ENCODE data around the gene TCF19.
A peak's percentile ranks its signal among the peaks of the same experiment; 100 is the strongest.

The TCF19 gene

GRCh38 chr6:31125586-31126363 is 32.6 kb upstream of the TCF19 start:
- no peak for DNase-seq
- in situ Hi-C loops (cut with HindIII; ENCODE audit: low pct_ligation_motif_present, low pct_unique_long_range_greater_than_20kb, low sequenced_read_pairs), result no loop called here

GRCh38 chr6:31126396-31127175 is 31.8 kb upstream of the TCF19 start:
- in situ Hi-C loops (cut with HindIII; ENCODE audit: low pct_ligation_motif_present, low pct_unique_long_range_greater_than_20kb, low sequenced_read_pairs), result no loop called here
- DNase-seq, result no peak

- in situ Hi-C loops (cut with HindIII; ENCODE audit: low pct_ligation_motif_present, low pct_unique_long_range_greater_than_20kb, low sequenced_read_pairs), result no loop called here
- DNase-seq, result peak; percentile 46
Measured at GRCh38 chr6:31128093-31128676, 30.2 kb upstream of the TCF19 start.

- in situ Hi-C loops (cut with HindIII; ENCODE audit: low pct_ligation_motif_present, low pct_unique_long_range_greater_than_20kb, low sequenced_read_pairs), result no loop called here
- no peak for DNase-seq
Measured at GRCh38 chr6:31129130-31129529, 29.3 kb upstream of the TCF19 start.

- in situ Hi-C loops (cut with HindIII; ENCODE audit: low pct_ligation_motif_present, low pct_unique_long_range_greater_than_20kb, low sequenced_read_pairs), result no loop called here
- no peak for DNase-seq
Measured at GRCh38 chr6:31130751-31131150, 27.6 kb upstream of the TCF19 start.

GRCh38 chr6:31131595-31131994 is 26.8 kb upstream of the TCF19 start:
- in situ Hi-C loops (cut with HindIII; ENCODE audit: low pct_ligation_motif_present, low pct_unique_long_range_greater_than_20kb, low sequenced_read_pairs), result no loop called here
- DNase-seq, result no peak

GRCh38 chr6:31132806-31133205 is 25.6 kb upstream of the TCF19 start:
- in situ Hi-C loops (cut with HindIII; ENCODE audit: low pct_ligation_motif_present, low pct_unique_long_range_greater_than_20kb, low sequenced_read_pairs), result no loop called here
- DNase-seq, result no peak

GRCh38 chr6:31135710-31136109 is 22.7 kb upstream of the TCF19 start:
- in situ Hi-C loops (cut with HindIII; ENCODE audit: low pct_ligation_motif_present, low pct_unique_long_range_greater_than_20kb, low sequenced_read_pairs), result no loop called here
- DNase-seq, result no peak

GRCh38 chr6:31138982-31139381 is 19.4 kb upstream of the TCF19 start, which contains the start of gene PSORS1C2:
PSORS1C2 (minus strand) TSS chr6:31139066; CDS start chr6:31139026, 40 bp downstream.
- in situ Hi-C loops (cut with HindIII; ENCODE audit: low pct_ligation_motif_present, low pct_unique_long_range_greater_than_20kb, low sequenced_read_pairs), result no loop called here
- no peak for DNase-seq

- peak; percentile 48 for DNase-seq
- in situ Hi-C loops (cut with HindIII; ENCODE audit: low pct_ligation_motif_present, low pct_unique_long_range_greater_than_20kb, low sequenced_read_pairs), result no loop called here
Measured at GRCh38 chr6:31139599-31139998, 18.8 kb upstream of the TCF19 start.

- in situ Hi-C loops (cut with HindIII; ENCODE audit: low pct_ligation_motif_present, low pct_unique_long_range_greater_than_20kb, low sequenced_read_pairs), result no loop called here
Measured at GRCh38 chr6:31140643-31141042, 17.7 kb upstream of the TCF19 start.

GRCh38 chr6:31142361-31142761 is 16.0 kb upstream of the TCF19 start:
- in situ Hi-C loops (cut with HindIII; ENCODE audit: low pct_ligation_motif_present, low pct_unique_long_range_greater_than_20kb, low sequenced_read_pairs), result no loop called here
- no peak for DNase-seq

More at GRCh38 chr6:31140643-31141042, 17.7 kb upstream of the TCF19 start:
- DNase-seq, result no peak

GRCh38 chr6:31143148-31143547 is 15.2 kb upstream of the TCF19 start:
- DNase-seq, result peak; percentile 87
- in situ Hi-C loops (cut with HindIII; ENCODE audit: low pct_ligation_motif_present, low pct_unique_long_range_greater_than_20kb, low sequenced_read_pairs), result no loop called here

- DNase-seq, result no peak
- in situ Hi-C loops (cut with HindIII; ENCODE audit: low pct_ligation_motif_present, low pct_unique_long_range_greater_than_20kb, low sequenced_read_pairs), result no loop called here
Measured at GRCh38 chr6:31144296-31144969, 14.0 kb upstream of the TCF19 start.

GRCh38 chr6:31144970-31145340 is 13.4 kb upstream of the TCF19 start:
- no peak for DNase-seq

GRCh38 chr6:31145386-31145785 is 13.0 kb upstream of the TCF19 start:
- in situ Hi-C loops (cut with HindIII; ENCODE audit: low pct_ligation_motif_present, low pct_unique_long_range_greater_than_20kb, low sequenced_read_pairs), result no loop called here
- no peak for DNase-seq

More at GRCh38 chr6:31144970-31145340, 13.4 kb upstream of the TCF19 start:
- in situ Hi-C loops (cut with HindIII; ENCODE audit: low pct_ligation_motif_present, low pct_unique_long_range_greater_than_20kb, low sequenced_read_pairs), result no loop called here

GRCh38 chr6:31149827-31150447 is 8.5 kb upstream of the TCF19 start:
- in situ Hi-C loops (cut with HindIII; ENCODE audit: low pct_ligation_motif_present, low pct_unique_long_range_greater_than_20kb, low sequenced_read_pairs), result no loop called here

GRCh38 chr6:31152781-31153180 is 5.6 kb upstream of the TCF19 start:
- in situ Hi-C loops (cut with HindIII; ENCODE audit: low pct_ligation_motif_present, low pct_unique_long_range_greater_than_20kb, low sequenced_read_pairs), result no loop called here
- DNase-seq, result peak; percentile 56

More at GRCh38 chr6:31149827-31150447, 8.5 kb upstream of the TCF19 start:
- DNase-seq, result no peak
